ENCODE data around the gene TMEM59L. TPM values are rescaled to one million over a fixed set of nuclear protein-coding genes. Genes with fewer than 3 reads are reported as not detected.
"Not testable (repeated sequence)": the region's sequence is repeated elsewhere in the genome, so short reads cannot be mapped to it uniquely, and the experiment has no call there.

The TMEM59L gene
- total and polyA plus RNA-seq, 8 donors, result 0.56 to 8.9 (median 1.2) TPM

DNA sequence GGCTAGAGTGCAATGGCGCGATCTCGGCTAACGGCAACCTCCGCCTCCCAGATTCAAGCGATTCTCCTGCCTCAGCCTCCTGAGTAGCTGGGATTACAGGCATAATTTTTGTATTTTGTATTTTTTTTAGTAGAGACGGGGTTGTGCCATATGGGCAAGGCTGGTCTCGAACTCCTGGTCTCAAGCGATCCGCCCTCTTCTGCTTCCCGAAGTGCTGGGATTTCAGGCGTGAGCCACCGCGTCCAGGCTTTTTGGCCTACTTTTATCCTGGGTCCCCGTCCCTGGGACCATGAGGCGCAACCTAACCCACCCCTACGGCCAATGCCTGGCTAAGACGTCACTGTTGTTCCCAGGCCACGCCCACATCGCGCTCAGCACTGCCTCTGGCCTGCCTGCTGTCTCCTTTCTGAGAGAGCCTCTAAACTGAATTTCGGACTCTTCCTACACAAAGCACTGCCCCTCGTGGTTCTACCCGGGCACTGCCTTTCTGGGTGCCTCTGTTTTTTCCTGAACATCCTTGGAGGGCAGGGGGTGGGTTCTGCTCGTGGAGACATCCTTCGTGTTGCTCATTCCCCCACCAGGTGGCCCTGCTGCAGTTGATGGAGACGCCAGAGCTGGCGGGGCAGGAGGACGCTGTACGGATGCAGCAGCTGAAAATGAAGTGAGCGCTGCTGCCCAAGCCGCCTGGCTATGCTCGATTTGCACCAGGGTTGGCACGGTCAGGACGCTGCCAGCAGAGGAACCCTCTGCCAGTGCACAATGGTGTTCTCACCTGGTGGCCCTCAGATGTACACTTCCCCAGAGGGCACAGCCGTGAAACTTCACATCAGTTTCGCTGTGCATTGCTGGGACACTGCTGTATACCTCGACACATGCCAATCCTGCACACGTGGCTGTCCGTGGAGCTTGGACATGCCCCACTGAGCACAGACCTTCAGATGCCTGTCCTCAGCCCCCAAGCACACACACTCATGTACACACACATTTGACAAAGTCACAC is 22.1 kb upstream of the TMEM59L start:
- Histone ChIP-seq H3K36me3 (peaks cover 0 to 6% (median 0%) of the 10 kb centered on the region in 3 donors), H3K27ac (no peak overlapping the region), H3K4me1 (peaks cover 5 to 14% (median 8%) of the 10 kb centered on the region in 3 donors), H3K4me3 (no peak overlapping the region), H3K27me3 (no peaks in the 10 kb centered on the region), H3K9me3 (no peaks in the 10 kb centered on the region)
- WGBS, 2 donors, result 86 to 88% methylated on average over 40 of the region's 40 CpGs
- peak in 1 of 6 donors; percentile 64 for DNase-seq
- TF ChIP-seq, protein P1, sequence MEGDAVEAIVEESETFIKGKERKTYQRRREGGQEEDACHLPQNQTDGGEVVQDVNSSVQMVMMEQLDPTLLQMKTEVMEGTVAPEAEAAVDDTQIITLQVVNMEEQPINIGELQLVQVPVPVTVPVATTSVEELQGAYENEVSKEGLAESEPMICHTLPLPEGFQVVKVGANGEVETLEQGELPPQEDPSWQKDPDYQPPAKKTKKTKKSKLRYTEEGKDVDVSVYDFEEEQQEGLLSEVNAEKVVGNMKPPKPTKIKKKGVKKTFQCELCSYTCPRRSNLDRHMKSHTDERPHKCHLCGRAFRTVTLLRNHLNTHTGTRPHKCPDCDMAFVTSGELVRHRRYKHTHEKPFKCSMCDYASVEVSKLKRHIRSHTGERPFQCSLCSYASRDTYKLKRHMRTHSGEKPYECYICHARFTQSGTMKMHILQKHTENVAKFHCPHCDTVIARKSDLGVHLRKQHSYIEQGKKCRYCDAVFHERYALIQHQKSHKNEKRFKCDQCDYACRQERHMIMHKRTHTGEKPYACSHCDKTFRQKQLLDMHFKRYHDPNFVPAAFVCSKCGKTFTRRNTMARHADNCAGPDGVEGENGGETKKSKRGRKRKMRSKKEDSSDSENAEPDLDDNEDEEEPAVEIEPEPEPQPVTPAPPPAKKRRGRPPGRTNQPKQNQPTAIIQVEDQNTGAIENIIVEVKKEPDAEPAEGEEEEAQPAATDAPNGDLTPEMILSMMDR (IDR thresholded peaks at IDR 0.05), result no peak
- FAIRE-seq, result no peak
- intact Hi-C loops (cut with DNase I), result no loop called here
- ATAC-seq, result no peak

DNA sequence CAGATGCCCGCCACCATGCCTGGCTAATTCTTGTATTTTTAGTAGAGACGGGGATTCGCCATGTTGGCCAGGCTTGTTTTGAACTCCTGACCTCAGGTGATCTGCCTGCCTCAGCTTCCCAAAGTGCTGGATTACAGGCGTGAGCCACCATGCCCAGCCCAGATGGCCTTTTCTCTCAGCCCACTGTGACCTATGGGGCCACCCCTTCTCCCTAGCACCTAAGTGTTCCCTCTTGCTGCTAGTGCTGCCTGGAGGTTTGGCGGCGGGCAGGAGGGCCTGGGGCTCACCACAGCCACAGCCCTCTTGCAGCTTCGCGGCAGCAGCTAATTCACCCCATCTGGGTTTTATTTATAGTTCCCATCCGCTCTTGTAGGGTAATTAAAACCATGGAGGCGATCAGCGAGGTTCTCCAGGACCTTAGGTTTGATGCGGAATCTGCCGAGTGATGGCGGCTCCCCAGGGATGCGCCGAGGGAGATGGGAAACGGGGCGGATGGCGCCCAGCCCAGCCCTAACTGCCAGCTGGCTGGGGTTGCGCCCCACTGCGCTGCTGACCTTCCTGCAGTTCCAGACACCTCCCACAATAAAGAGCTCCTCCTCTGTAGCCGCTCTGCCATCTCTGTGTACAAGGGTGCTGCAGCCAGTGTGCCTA is 20.8 kb upstream of the TMEM59L start:
- intact Hi-C loops (cut with DNase I), result no loop called here
- no peaks in the 10 kb centered on the region for H3K9me3 ChIP-seq
- H3K27me3 ChIP-seq, result no peaks in the 10 kb centered on the region
- no peak overlapping the region for H3K4me3 ChIP-seq
- no peak overlapping the region for H3K27ac ChIP-seq
- DNase-seq, result peak in 1 of 6 donors; percentile 47
- TF ChIP-seq, protein P1 (IDR thresholded peaks at IDR 0.05), result no peak
- H3K4me1 ChIP-seq, result peaks cover 5 to 16% (median 8%) of the 10 kb centered on the region in 3 donors
- peaks cover 0 to 6% (median 0%) of the 10 kb centered on the region in 3 donors for H3K36me3 ChIP-seq
- FAIRE-seq, result no peak
- 92 to 94% methylated on average over 22 of the region's 22 CpGs for WGBS, 2 donors
- ATAC-seq, result no peak

DNA sequence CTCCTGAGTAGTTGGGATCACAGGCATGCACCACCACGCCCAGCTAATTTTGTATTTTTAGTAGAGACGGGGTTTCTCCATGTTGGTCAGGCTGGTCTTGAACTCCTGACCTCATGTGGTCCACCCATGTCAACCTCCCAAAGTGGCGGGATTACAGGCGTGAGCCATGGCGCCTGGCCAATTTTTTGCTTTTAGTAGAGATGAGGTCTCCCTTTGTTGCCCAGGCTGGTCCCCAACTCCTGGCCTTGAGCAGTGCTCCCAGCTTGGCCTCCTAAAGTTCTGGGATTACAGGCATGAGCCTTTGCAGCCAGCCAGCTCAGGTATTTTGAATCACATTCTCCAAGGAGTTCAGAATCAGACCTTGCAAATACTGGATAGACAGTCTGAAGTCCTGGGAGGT is 19.9 kb upstream of the TMEM59L start:
- H3K27me3 ChIP-seq; H3K4me3 ChIP-seq; intact Hi-C loops (cut with DNase I); H3K27ac ChIP-seq; ATAC-seq; FAIRE-seq; H3K36me3 ChIP-seq; H3K9me3 ChIP-seq: not testable (repeated sequence)
- WGBS, 2 donors, result 79 to 80% methylated on average over 5 of the region's 5 CpGs
- H3K4me1 ChIP-seq, result peaks cover 5 to 16% (median 8%) of the 10 kb centered on the region in 3 donors
- peak in 1 of 6 donors; percentile 39 for DNase-seq

DNA sequence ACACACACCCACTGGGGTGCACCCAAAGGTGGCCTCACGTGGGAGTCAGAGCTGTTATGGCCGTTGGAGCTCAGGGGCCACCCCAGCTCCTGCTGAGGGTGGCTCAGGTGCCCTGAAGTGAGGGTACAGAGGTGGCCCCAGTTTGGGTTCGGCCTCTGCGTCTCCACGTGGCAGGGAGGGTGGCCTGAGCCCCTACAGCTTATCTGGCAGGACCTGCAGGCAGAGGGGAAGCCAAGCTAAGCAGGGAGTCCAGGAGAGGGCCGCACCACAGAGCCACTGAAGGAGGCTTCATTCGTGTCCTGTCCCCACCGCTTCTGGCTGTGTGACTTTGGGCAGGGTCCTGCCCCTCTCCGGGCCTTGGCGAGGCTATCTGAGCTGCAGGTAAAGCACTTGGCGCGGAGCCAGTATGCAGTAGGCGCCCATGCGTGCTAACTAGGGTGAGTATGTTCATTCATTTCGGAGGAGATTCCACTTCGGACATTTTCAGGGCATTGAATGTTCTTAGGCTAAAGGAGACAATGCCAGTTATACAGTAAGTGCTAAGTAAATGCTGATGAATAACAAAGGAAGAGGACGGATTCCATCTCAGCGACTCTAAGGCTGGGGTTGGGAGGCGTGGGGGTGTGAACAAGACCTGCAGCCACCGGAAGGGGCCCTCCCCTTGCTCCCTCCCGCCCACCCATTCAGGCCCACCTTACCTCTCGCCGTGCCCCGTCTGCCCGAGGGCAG is 19.1 kb upstream of the TMEM59L start:
- Histone ChIP-seq H3K9me3 (no peaks in the 10 kb centered on the region), H3K4me1 (peaks cover 5 to 16% (median 8%) of the 10 kb centered on the region in 3 donors), H3K27me3 (no peaks in the 10 kb centered on the region), H3K27ac (no peak overlapping the region), H3K36me3 (peaks cover 0 to 6% (median 0%) of the 10 kb centered on the region in 3 donors), H3K4me3 (peak overlapping the region in 2 of 4 donors; percentile 19 to 38)
- FAIRE-seq, result no peak
- no peak for ATAC-seq
- TF ChIP-seq, protein P1 (IDR thresholded peaks at IDR 0.05), result no peak
- 38 to 43% methylated on average over 21 to 25 of the region's 25 CpGs for WGBS, 2 donors
- intact Hi-C loops (cut with DNase I), result no loop called here
- peak in 1 of 6 donors; percentile 84 for DNase-seq

All from pancreas (tissue), 10 donors.